Adrenal gland (tissue), 12 donors: ENCODE data around the gene AMHR2. TPM values are rescaled to one million over a fixed set of nuclear protein-coding genes. Genes with fewer than 3 reads are reported as not detected.

Experiments used
- DNase-seq, 7 donors: peaks; one replicate each; pipeline ENCODE4 v3.0.0-alpha.2; 2019 to 2020
- H3K27ac ChIP-seq, 5 donors: fragments of 200-600 bp; sonication (generic) in 4 of 5; 1 replicate in 3 of 5; 2 replicates in 2 of 5; pipeline versions ENCODE4 v1.5.1 to v1.8.0; 2016 to 2020; ENCODE audit warnings: mild to moderate bottlenecking in 1 of 5
- H3K27me3 ChIP-seq: fragments of 200-600 bp; 2 replicates; pipeline ENCODE4 v1.8.0; 2021
- H3K36me3 ChIP-seq, 2 donors: fragments of 200-600 bp; replicated peaks in 1 of 2; 1 replicate in 1 of 2; 2 replicates in 1 of 2; pipeline versions ENCODE4 v1.5.1 to v1.8.0; 2018 to 2022
- H3K4me1 ChIP-seq, 2 donors: fragments of 200-600 bp; replicated peaks in 1 of 2; 1 replicate in 1 of 2; 2 replicates in 1 of 2; pipeline versions ENCODE4 v1.5.1 to v1.8.0; 2018 to 2021
- H3K4me3 ChIP-seq, 4 donors: fragments of 200-600 bp; sonication (generic) in 3 of 4; one replicate each; pipeline ENCODE4 v1.5.1; 2016 to 2018
- H3K9me3 ChIP-seq, 3 donors: fragments of 200-600 bp; sonication (generic) in 1 of 3; replicated peaks in 1 of 3; 1 replicate in 2 of 3; 2 replicates in 1 of 3; pipeline versions ENCODE4 v1.5.1 to v1.8.0; 2016 to 2021
- CTCF ChIP-seq, 6 experiments: fragments of 450-650 bp in 4 of 6; fragments of 200-600 bp in 2 of 6; sonication (generic) in 1 of 6; IDR thresholded peaks; 1 replicate in 5 of 6; 2 replicates in 1 of 6; pipeline versions ENCODE4 v1.5.1 to v1.8.0; 2016 to 2021; ENCODE audit warnings: antibody characterized with exemption in 6 of 6, mild to moderate bottlenecking in 2 of 6, moderate library complexity in 1 of 6
- POLR2A ChIP-seq, 2 donors: fragments of 450-650 bp; IDR thresholded peaks; one replicate each; pipeline ENCODE4 v1.6.1; 2017; ENCODE audit warnings: antibody characterized with exemption in 2 of 2, mild to moderate bottlenecking in 2 of 2, moderate library complexity in 1 of 2
- WGBS, 4 donors: extraction: QIAGEN DNeasy Blood & Tissue Kit in 2 of 4; methylation state at CpG; one replicate each; pipeline versions ENCODE4 v1.1.5 to v1.1.7; 2013 to 2017; 5-methylcytosine and 5-hydroxymethylcytosine counted together
- intact Hi-C, 2 donors: fragments of 100-400 bp; cut with DNase I; formaldehyde crosslinking; loops; one replicate each; pipeline versions ENCODE4 v1.14.1 to v1.15.0; 2022 to 2023
- polyA plus RNA-seq, 3 donors: library from polyadenylated mRNA; stranded (reverse); fragments of 200-250 nt in 2 of 3; fragments of 350-450 nt in 1 of 3; fragmentation: Illumina TruSeq in 1 of 3; extraction: RNeasy Lipid Tissue Mini Kit (QIAGEN cat#74804) in 1 of 3; gene quantifications; one replicate each; pipeline ENCODE4 v1.2.3, GENCODE V29; 2013 to 2014
- total RNA-seq, 9 donors: library from RNA; depleted of rRNA in 4 of 9; stranded (reverse); fragments of >200 nt in 4 of 9; fragments of 120-200 nt in 1 of 9; fragmentation: NEBNext Ultra II Directional in 1 of 9; extraction: Animal tissue kit (Norgen Biotek cat#: 25700) in 1 of 9; gene quantifications; one replicate each; pipeline versions ENCODE4 v1.1.0 to v1.2.4, GENCODE V29; 2013 to 2023
- donor health status: healthy with polysubstance abuse.
- donor health status: Bipolar disorder and iron deficiency.
- donor health status: DM: yes; HTN: yes; CAD: no.
- donor health status: DM: no; HTN: no; CAD: no.
- donor health status: DM: no; HTN: no; CAD: no.
- donor health status: DM: yes; HTN: yes; CAD: no.

The AMHR2 gene
- total and polyA plus RNA-seq, 12 donors: 19.8 to 106 (median 68.3) TPM

GRCh38 chr12:53425515-53426150, 2.0 kb downstream of the AMHR2 start:
- no peaks in the 10 kb centered on the region for H3K27me3 ChIP-seq
- peak overlapping the region in 4 of 5 donors; percentile 39 to 91 (median 77) for H3K27ac ChIP-seq
- no peaks in the 10 kb centered on the region for H3K36me3 ChIP-seq
- peak in 6 of 7 donors; percentile 53 to 70 (median 62) for DNase-seq
- 43 to 52% (median 44%) methylated on average over 8 to 11 of the region's 11 CpGs for WGBS, 4 donors
- TF ChIP-seq CTCF (IDR thresholded peaks at IDR 0.05): no peak
- no peak for TF ChIP-seq POLR2A (IDR thresholded peaks at IDR 0.05)
- peak overlapping the region in 2 of 4 donors; percentile 24 to 52 for H3K4me3 ChIP-seq
- H3K4me1 ChIP-seq: peaks cover 15 to 49% of the 10 kb centered on the region in 2 donors
- no peaks in the 10 kb centered on the region for H3K9me3 ChIP-seq
- intact Hi-C loops: loop anchor here in 1 of 2 donors (10.0 kb wide), 1 partner anchor 211 kb away; no protein-coding TSS in a partner anchor

GRCh38 chr12:53427905-53428594, 4.4 kb downstream of the AMHR2 start:
- DNase-seq: peak; percentile 56 to 87 (median 81)
- Histone ChIP-seq H3K9me3 (no peaks in the 10 kb centered on the region), H3K27me3 (no peaks in the 10 kb centered on the region), H3K4me3 (no peak overlapping the region), H3K27ac (peak overlapping the region in 3 of 5 donors; percentile 6 to 86 (median 80)), H3K36me3 (peaks cover 0 to 7% of the 10 kb centered on the region in 2 donors), H3K4me1 (peaks cover 15 to 40% of the 10 kb centered on the region in 2 donors)
- 49 to 67% (median 50%) methylated on average over 7 of the region's 7 CpGs for WGBS, 4 donors
- intact Hi-C loops: loop anchor here in 1 of 2 donors (10.0 kb wide), 1 partner anchor 213 kb away; no protein-coding TSS in a partner anchor
- TF ChIP-seq POLR2A (IDR thresholded peaks at IDR 0.05): peak in 1 of 2 donors; percentile 44
- no peak for TF ChIP-seq CTCF (IDR thresholded peaks at IDR 0.05)

- Histone ChIP-seq H3K4me1 (peaks cover 15 to 40% of the 10 kb centered on the region in 2 donors), H3K36me3 (peaks cover 0 to 7% of the 10 kb centered on the region in 2 donors), H3K9me3 (no peaks in the 10 kb centered on the region), H3K27me3 (no peaks in the 10 kb centered on the region), H3K4me3 (no peak overlapping the region), H3K27ac (peak overlapping the region in 2 of 5 donors; percentile 80 to 86)
- DNase-seq: peak in 4 of 7 donors; percentile 29 to 51 (median 36)
- TF ChIP-seq CTCF (IDR thresholded peaks at IDR 0.05): no peak
- no peak for TF ChIP-seq POLR2A (IDR thresholded peaks at IDR 0.05)
- intact Hi-C loops: loop anchor here in 1 of 2 donors (10.0 kb wide), 1 partner anchor 214 kb away; no protein-coding TSS in a partner anchor
- 49 to 64% (median 54%) methylated on average over 7 of the region's 7 CpGs for WGBS, 4 donors
Observed at GRCh38 chr12:53428741-53429140, 5.1 kb downstream of the AMHR2 start.

GRCh38 chr12:53430116-53430515, 6.5 kb downstream of the AMHR2 start:
- DNase-seq: no peak
- WGBS, 4 donors: 67 to 86% (median 74%) methylated on average over 3 to 5 of the region's 5 CpGs
- no peaks in the 10 kb centered on the region for H3K9me3 ChIP-seq
- H3K27me3 ChIP-seq: no peaks in the 10 kb centered on the region
- peaks cover 9 to 33% of the 10 kb centered on the region in 2 donors for H3K4me1 ChIP-seq
- no peak overlapping the region for H3K27ac ChIP-seq
- intact Hi-C loops: no loop called here
- no peak overlapping the region for H3K4me3 ChIP-seq
- no peak for TF ChIP-seq POLR2A (IDR thresholded peaks at IDR 0.05)
- no peak for TF ChIP-seq CTCF (IDR thresholded peaks at IDR 0.05)
- H3K36me3 ChIP-seq: peaks cover 0 to 7% of the 10 kb centered on the region in 2 donors
